HG03196 (cell line): ENCODE measurements around the gene LMTK3.
"Not testable (repeated sequence)": the region's sequence is repeated elsewhere in the genome, so short reads cannot be mapped to it uniquely, and the experiment has no call there.

Experiments used
- ATAC-seq: cut with Tn5 transposase; IDR thresholded peaks from one replicate; pipeline ENCODE4 v1.9.1; 2021; ENCODE audit not compliant: unreplicated experiment

Gene LMTK3

DNA sequence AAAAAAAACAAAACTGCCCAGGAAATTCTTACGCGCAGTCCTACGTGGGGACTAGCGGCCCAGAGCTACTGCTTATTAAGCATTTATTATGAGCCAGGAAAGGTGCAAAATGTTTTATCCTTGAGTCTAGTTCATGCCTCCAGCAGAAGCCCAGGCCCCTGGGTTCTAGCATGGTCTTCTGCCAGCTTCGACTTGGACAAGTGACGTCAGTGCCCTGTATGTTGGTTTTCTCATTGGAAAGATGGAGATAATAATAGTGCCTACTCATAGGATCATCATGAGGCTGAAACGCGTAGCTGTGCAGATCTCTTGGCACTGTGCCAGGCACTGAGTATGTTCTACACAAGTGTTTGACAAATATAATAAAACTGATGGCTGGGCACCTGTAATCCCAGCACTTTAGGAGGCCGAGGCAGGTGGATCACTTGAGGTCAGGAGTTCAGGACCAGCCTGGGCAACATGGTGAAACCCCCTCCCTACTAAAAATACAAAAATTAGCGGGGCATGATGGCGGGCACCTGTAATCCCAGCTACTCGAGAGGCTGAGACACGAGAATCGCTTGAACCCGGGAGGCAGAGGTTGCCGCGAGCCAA is 28.0 kb upstream of the LMTK3 start:
- no peak for ATAC-seq

DNA sequence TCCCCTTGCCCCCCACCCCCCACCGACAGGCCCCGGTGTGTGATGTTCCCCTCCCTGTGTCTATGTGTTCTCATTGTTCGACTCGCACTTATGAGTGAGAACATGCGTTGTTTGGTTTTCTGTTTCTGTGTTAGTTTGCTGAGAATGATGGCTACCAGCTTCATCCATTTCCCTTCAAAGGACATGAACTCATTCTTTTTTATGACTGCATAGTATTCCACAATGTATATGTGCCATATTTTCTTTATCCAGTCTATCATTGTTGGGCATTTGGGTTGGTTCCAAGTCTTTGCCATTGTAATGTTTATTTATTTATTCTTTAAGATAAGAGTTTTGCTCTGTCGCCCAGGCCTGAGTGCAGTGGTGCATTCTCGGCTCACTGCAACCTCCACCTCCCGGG is 26.4 kb upstream of the LMTK3 start:
- ATAC-seq, result not testable (repeated sequence)

DNA sequence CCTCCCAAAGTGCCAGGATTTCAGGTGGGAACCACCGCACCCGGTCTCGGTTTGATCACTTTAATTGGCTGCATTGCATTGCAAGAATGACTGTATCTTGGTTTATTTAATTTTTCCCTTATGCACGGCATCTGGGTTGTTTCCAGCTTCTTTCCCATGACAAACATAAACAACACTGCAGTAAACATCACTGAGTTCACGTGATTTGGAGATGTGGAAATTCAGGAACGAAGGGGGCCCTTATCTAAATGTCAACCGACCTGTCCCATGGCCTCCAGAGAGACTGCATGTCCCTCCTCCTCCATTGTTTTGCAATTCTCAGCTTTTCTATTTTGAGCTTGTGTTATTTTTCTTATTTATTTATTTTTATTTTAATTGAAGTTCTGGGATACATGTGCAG is 25.9 kb upstream of the LMTK3 start:
- ATAC-seq, result no peak

- no peak for ATAC-seq
Observed at GRCh38 chr19:48533770-48534169, 22.1 kb upstream of the LMTK3 start.

GRCh38 chr19:48530770-48531169 is 19.1 kb upstream of the LMTK3 start:
- no peak for ATAC-seq

GRCh38 chr19:48530066-48530720 is 18.6 kb upstream of the LMTK3 start:
- ATAC-seq, result no peak

DNA sequence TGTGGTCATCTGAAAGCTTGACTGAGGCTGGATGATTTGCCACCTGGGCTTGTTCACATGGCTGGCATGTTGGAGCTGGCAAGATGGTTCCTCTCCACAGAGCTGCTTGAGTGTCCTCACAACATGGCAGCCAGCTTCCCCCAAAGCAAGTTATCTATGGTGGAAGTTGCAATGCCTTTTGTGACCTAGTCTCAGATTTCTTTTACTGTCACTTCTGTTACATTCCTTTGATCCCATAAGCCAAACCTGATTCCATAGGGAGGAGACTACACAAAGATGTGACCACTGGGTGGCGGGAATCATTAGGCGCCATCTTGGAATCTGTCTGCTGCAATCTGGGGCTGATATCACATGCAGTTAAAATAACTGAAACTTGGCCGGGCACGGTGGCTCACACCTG is 17.5 kb upstream of the LMTK3 start:
- no peak for ATAC-seq

DNA sequence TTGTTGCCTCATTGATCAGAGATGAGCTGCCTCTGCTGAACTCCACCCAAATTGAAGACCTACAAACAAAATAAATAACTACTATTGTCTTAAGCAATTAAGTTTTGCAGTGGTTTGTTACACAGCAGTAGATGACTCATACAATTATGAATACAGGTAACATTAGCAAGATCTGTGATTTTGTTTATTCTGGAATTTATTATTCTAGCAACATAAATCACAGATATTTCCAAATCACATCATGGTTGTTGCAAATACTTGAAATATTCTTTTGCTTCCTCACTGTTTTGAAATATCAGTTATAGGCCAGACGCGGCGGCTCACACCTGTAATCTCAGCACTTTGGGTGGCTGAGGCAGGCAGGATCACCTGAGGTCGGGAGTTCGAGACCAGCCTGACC is 13.1 kb upstream of the LMTK3 start:
- ATAC-seq, result no peak

DNA sequence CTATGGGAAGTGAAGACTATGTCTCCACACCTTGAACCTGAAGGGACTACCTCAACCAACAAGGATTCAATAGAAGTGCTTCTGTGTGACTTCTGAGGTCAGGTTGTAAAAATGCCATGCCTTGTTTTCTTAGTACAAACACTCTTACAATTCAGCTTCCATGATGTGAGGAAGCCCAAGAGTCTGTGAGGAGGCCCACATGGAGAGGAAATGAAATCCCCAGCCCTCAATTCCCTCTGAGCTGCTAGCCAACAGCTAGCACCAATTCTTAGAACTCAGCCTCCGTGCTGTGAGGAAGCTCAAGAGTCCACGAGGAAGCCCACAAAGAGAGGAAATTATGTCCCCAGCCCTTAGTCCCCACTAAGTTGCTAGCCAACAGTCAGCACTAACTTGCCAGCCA is 12.6 kb upstream of the LMTK3 start:
- ATAC-seq, result no peak

GRCh38 chr19:48520134-48520533 is 8.5 kb upstream of the LMTK3 start:
- no peak for ATAC-seq

GRCh38 chr19:48519426-48519825 is 7.8 kb upstream of the LMTK3 start:
- ATAC-seq, result not testable (repeated sequence)

DNA sequence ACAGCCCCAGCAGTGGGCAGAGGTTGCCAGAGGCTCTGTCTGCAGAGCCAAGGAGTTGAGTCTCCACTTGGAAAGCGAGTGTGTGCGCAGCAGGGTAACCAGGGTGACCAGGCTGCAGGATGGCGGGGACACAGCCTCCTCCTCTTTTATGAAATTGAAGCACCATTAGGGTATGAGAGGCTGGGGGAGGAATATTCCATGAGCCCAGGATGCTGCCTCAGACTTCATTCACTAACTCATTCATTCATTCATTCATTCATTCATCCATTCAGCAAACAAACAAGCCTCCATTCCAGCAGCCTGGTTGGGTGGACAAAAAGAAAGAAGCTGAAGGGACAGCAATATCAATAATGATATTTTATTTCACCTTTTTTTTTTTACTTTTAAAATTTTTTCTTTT is 6.6 kb upstream of the LMTK3 start:
- no peak for ATAC-seq

- ATAC-seq, result no peak
Observed at GRCh38 chr19:48516536-48516935, 4.9 kb upstream of the LMTK3 start.

DNA sequence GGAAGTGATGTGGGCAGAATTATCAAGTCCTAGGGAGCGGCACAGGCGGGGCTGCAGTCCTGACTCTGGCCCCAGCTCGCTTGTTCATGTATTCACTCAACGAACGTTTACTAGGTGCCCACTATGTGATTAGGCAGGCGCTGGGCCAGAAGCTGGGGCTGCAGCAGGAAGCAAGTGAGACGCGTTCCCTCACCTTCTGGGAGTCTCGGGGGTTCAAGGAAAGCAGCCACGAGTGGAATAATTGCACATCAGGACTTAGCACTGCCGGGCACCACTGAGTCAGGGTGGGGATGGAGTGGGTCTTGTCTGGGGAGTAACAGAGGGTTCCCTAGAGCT is 2.5 kb upstream of the LMTK3 start:
- no peak for ATAC-seq

GRCh38 chr19:48513289-48514122 is 1.9 kb upstream of the LMTK3 start:
- no peak for ATAC-seq

GRCh38 chr19:48512504-48513288 is 1.1 kb upstream of the LMTK3 start:
- no peak for ATAC-seq

DNA sequence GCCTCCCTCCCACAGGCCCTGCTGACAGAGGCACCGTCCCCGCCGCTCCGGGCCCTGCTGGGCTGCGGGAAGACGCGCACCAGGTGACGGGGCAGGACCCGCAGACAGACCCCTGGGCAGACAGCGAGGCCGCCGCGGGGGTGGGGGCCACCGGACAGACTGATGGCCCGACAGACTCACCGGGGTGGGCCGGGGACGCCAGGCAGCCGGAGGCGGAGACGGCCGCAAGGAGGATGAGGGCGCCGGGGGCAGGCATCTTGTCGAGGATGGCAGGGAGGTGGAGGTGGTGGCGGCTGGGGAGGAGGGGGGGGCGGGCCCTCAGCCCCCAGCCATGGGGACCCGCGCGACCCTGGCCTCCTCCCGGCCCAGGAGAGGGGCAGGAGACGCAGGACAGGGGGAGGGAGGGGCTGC is 309 bp downstream of the LMTK3 start:
- no peak for ATAC-seq

GRCh38 chr19:48510421-48511268 is 990 bp downstream of the LMTK3 start:
- ATAC-seq, result no peak

DNA sequence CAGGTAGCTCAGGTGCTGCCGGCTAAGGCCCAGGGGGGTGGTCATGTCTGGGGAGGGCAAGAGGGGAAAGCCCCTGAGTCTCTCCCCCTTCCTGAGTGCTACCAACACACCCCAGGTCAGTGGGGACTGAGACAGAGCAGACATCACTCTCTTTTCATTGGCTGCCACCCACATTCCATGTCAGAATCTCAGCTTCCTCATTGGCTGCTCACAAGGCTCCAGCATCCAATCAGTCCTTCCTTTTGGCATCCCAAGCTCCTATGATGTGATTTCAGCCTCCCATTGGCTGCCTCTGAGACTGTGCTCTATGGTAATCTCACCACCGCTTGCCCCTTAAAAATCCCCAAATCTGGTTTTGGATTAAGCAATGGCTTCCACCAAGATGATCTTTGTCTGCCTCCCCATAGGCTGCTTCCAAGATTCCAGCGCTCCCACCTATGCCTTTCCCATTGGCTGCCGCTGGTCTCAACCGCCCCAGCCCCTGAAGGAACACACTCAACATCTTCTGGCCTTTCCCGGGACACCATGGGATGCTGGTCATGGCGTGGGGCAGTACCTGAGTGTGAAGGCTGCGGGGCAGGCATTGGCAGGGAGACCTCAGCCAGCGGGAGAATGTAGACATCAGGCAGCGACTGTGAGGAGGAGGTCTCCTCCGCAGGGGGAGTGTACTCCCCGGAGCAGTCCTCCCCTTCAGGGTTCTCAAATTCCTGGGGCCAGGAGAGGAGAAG is 2.0 kb downstream of the LMTK3 start:
- ATAC-seq, result no peak
